Measurements from ENCODE around the gene FXR2. TPM values are rescaled to one million over a fixed set of nuclear protein-coding genes. Genes with fewer than 3 reads are reported as not detected.

The FXR2 gene
- total and polyA plus RNA-seq, 2 donors from 2014 or later = 29.3 to 59.2 TPM

DNA sequence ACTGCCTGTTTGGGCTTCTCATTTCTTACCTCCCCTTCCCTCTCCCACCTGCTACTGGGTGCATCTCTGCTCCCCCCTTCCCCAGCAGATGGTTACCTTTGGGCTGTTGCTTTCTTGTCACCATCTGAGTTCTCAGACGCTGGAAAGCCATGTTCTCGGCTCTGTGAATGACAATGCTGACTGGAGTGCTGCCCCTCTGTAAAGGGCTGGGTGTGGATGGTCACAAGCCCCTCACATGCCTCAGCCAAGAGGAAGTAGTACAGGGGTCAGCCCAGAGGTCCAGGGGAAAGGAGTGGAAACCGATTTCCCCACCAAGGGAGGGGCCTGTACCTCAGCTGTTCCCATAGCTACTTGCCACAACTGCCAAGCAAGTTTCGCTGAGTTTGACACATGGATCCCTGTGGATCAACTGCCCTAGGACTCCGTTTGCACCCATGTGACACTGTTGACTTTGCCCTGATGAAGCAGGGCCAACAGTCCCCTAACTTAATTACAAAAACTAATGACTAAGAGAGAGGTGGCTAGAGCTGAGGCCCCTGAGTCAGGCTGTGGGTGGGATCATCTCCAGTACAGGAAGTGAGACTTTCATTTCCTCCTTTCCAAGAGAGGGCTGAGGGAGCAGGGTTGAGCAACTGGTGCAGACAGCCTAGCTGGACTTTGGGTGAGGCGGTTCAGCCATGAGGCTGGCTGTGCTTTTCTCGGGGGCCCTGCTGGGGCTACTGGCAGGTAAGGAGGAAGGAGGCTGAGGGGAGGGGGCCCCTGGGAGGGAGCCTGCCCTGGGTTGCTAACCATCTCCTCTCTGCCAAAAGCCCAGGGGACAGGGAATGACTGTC lies 35.5 kb downstream of the FXR2 start, which contains the start of gene CD68:
TSS of gene CD68 (plus strand) at position 638 of the 833 bp plus-strand sequence. CDS start at position 678, 40 bp downstream.
- Histone ChIP-seq H3K9me3 (ENCODE audit: control insufficient read depth in 2 of 3, insufficient read depth in 1 of 3, low read length in 3 of 3) (no peaks in the 10 kb centered on the region), H3K4me1 (ENCODE audit: control insufficient read depth in 2 of 3, insufficient read depth in 2 of 3, low read depth in 1 of 3, low read length in 3 of 3) (peaks cover 8 to 50% (median 44%) of the 10 kb centered on the region in 3 donors), H3K4me3 (ENCODE audit: low read length in 3 of 3) (peak within 1 kb of the TSS in 2 of 3 donors; percentile 22 to 56), H3K9ac (ENCODE audit: low read length in 3 of 3) (peak within 1 kb of the TSS in 1 of 3 donors; percentile 56), H3K36me3 (ENCODE audit: control insufficient read depth in 2 of 3, insufficient read depth in 3 of 3, low read length in 3 of 3) (peaks cover 30 to 49% (median 38%) of the 10 kb centered on the region in 3 donors), H3K27ac (ENCODE audit: low read depth in 2 of 2, low read length in 2 of 2) (peak within 1 kb of the TSS; percentile 86 to 91), H3K27me3 (ENCODE audit: control insufficient read depth, insufficient read depth, low read length) (no peaks in the 10 kb centered on the region)
- DNase-seq = peak in 3 of 5 donors; percentile 44 to 92 (median 69)
- TF ChIP-seq, protein P1, sequence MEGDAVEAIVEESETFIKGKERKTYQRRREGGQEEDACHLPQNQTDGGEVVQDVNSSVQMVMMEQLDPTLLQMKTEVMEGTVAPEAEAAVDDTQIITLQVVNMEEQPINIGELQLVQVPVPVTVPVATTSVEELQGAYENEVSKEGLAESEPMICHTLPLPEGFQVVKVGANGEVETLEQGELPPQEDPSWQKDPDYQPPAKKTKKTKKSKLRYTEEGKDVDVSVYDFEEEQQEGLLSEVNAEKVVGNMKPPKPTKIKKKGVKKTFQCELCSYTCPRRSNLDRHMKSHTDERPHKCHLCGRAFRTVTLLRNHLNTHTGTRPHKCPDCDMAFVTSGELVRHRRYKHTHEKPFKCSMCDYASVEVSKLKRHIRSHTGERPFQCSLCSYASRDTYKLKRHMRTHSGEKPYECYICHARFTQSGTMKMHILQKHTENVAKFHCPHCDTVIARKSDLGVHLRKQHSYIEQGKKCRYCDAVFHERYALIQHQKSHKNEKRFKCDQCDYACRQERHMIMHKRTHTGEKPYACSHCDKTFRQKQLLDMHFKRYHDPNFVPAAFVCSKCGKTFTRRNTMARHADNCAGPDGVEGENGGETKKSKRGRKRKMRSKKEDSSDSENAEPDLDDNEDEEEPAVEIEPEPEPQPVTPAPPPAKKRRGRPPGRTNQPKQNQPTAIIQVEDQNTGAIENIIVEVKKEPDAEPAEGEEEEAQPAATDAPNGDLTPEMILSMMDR (IDR thresholded peaks at IDR 0.05; ENCODE audit: borderline replicate concordance, extremely low read depth, insufficient read depth) = no peak
- FAIRE-seq = peak; percentile 32
- intact Hi-C loops (cut with DNase I) = no loop called here

DNA sequence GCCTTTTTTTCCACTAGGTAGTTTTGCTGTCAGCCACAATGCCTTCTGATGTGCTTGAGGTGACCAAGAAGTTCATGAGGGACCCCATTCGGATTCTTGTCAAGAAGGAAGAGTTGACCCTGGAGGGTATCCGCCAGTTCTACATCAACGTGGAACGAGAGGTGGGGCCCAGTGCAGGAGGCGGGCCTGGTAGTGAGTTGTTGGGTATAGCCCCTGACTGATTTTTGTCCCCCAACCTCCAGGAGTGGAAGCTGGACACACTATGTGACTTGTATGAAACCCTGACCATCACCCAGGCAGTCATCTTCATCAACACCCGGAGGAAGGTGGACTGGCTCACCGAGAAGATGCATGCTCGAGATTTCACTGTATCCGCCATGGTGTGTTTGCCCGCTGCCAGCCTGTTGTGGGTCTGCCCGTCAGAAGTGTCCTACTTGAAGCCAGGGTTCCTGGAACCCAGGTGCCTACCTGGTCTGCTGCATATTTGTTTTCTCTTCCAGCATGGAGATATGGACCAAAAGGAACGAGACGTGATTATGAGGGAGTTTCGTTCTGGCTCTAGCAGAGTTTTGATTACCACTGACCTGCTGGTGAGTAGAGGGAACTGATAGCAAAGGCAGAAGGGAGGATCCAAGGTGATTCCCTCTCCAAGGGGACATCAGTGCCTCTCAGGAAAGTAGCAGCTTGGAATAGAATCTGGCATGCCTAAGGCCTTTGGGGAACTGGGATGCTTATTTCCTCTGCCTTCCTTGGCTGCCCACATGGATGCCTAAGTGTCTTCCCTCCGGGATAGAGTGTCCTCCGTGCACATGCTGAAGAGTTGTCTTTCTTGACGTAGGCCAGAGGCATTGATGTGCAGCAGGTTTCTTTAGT lies 37.1 kb downstream of the FXR2 start:
- H3K4me1 ChIP-seq (ENCODE audit: control insufficient read depth in 2 of 3, insufficient read depth in 2 of 3, low read depth in 1 of 3, low read length in 3 of 3) = peaks cover 9 to 43% (median 34%) of the 10 kb centered on the region in 3 donors
- DNase-seq = peak in 1 of 5 donors; percentile 39

DNA sequence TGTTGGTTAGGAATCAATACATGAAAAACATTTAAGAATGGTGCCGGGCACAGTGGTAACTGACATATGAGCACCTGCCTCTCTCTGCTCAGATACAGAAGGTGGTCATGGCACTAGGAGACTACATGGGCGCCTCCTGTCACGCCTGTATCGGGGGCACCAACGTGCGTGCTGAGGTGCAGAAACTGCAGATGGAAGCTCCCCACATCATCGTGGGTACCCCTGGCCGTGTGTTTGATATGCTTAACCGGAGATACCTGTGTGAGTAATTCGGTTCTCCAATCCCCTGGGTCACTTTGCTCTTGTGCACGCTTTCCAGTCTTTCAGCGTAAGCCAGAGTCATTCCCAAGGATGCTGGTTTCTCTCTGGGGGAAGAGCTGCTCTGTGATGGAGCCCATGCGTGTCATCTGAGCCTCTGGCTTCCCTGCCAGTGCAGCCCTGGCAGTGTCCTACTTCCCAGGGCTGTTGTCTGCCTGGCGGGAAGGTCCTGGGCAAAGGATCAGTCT lies 38.2 kb downstream of the FXR2 start:
- Histone ChIP-seq H3K27me3 (ENCODE audit: control insufficient read depth, insufficient read depth, low read length) (no peaks in the 10 kb centered on the region), H3K36me3 (ENCODE audit: control insufficient read depth in 2 of 3, insufficient read depth in 3 of 3, low read length in 3 of 3) (peaks cover 31 to 51% (median 40%) of the 10 kb centered on the region in 3 donors), H3K4me3 (ENCODE audit: low read length in 3 of 3) (no peak overlapping the region), H3K4me1 (ENCODE audit: control insufficient read depth in 2 of 3, insufficient read depth in 2 of 3, low read depth in 1 of 3, low read length in 3 of 3) (peaks cover 9 to 42% (median 32%) of the 10 kb centered on the region in 3 donors), H3K27ac (ENCODE audit: low read depth in 2 of 2, low read length in 2 of 2) (no peak overlapping the region), H3K9me3 (ENCODE audit: control insufficient read depth in 2 of 3, insufficient read depth in 1 of 3, low read length in 3 of 3) (no peaks in the 10 kb centered on the region), H3K9ac (ENCODE audit: low read length in 3 of 3) (no peak overlapping the region)
- DNase-seq = peak in 1 of 5 donors; percentile 52
- FAIRE-seq = no peak
- TF ChIP-seq, protein P1 (IDR thresholded peaks at IDR 0.05; ENCODE audit: borderline replicate concordance, extremely low read depth, insufficient read depth) = no peak
- intact Hi-C loops (cut with DNase I) = no loop called here

More for the DNA sequence above, 37.1 kb downstream of the FXR2 start:
- FAIRE-seq = no peak
- Histone ChIP-seq H3K27ac (ENCODE audit: low read depth in 2 of 2, low read length in 2 of 2) (no peak overlapping the region), H3K9me3 (ENCODE audit: control insufficient read depth in 2 of 3, insufficient read depth in 1 of 3, low read length in 3 of 3) (no peaks in the 10 kb centered on the region), H3K4me3 (ENCODE audit: low read length in 3 of 3) (no peak overlapping the region), H3K27me3 (ENCODE audit: control insufficient read depth, insufficient read depth, low read length) (no peaks in the 10 kb centered on the region), H3K36me3 (ENCODE audit: control insufficient read depth in 2 of 3, insufficient read depth in 3 of 3, low read length in 3 of 3) (peaks cover 31 to 51% (median 40%) of the 10 kb centered on the region in 3 donors), H3K9ac (ENCODE audit: low read length in 3 of 3) (no peak overlapping the region)
- intact Hi-C loops (cut with DNase I) = no loop called here
- TF ChIP-seq, protein P1 (IDR thresholded peaks at IDR 0.05; ENCODE audit: borderline replicate concordance, extremely low read depth, insufficient read depth) = no peak

Measured in kidney (tissue), 14 donors.